GM12865 (cell line): ENCODE results near the gene FAM163A.
"Not testable (repeated sequence)": the region's sequence is repeated elsewhere in the genome, so short reads cannot be mapped to it uniquely, and the experiment has no call there.

ENCODE experiments used
- DNase-seq: peaks from one replicate; pipeline ENCODE4 v3.0.0; 2010; ENCODE audit warnings: low read depth
- H3K4me3 ChIP-seq: 2 replicates; pipeline ENCODE4 v1.5.1; 2011; ENCODE audit warnings: mild to moderate bottlenecking, low read depth, low read length, control low read depth
- TF ChIP-seq, protein P1 (sequence below): IDR thresholded peaks from 2 replicates; pipeline ENCODE4 v1.5.1; 2011; ENCODE audit warnings: low read length, control low read depth, low read depth, inconsistent platforms; ENCODE audit not compliant: insufficient read depth; ENCODE audit errors: missing control alignments

The FAM163A gene

DNA sequence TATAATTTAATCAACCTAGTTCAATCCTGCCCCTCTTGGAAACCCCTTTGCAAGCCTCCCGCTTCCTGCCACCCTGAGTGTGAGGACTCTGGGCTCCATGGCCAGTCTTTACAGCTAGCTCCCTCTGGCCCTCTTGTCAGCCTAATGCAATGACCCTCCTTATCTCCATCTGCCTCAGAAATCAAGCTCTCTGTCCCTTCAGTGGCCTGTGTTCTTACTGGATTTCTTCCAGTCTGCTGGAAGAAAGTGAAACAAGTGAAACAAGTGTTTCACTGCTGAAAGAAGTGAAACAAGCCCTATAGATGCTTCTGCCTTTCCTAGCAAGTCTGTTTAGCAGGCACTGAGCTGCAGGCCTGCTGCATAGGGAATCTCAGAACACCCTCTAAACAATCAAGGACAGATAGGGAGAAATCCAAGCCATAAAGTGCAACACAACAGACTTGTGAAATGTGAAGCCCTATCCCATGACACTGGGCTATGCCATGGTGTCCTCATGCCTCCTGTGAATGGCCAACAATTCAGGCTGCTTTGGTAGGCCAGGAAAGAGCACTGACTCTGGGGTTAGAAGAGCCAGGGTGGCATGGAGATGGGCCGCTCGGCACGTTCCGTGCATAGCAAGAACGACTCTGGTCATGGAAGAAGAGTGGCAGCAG is 55.9 kb downstream of the FAM163A start:
- DNase-seq: no peak
- H3K4me3 ChIP-seq: no peak overlapping the region
- TF ChIP-seq, protein P1, sequence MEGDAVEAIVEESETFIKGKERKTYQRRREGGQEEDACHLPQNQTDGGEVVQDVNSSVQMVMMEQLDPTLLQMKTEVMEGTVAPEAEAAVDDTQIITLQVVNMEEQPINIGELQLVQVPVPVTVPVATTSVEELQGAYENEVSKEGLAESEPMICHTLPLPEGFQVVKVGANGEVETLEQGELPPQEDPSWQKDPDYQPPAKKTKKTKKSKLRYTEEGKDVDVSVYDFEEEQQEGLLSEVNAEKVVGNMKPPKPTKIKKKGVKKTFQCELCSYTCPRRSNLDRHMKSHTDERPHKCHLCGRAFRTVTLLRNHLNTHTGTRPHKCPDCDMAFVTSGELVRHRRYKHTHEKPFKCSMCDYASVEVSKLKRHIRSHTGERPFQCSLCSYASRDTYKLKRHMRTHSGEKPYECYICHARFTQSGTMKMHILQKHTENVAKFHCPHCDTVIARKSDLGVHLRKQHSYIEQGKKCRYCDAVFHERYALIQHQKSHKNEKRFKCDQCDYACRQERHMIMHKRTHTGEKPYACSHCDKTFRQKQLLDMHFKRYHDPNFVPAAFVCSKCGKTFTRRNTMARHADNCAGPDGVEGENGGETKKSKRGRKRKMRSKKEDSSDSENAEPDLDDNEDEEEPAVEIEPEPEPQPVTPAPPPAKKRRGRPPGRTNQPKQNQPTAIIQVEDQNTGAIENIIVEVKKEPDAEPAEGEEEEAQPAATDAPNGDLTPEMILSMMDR: no peak

DNA sequence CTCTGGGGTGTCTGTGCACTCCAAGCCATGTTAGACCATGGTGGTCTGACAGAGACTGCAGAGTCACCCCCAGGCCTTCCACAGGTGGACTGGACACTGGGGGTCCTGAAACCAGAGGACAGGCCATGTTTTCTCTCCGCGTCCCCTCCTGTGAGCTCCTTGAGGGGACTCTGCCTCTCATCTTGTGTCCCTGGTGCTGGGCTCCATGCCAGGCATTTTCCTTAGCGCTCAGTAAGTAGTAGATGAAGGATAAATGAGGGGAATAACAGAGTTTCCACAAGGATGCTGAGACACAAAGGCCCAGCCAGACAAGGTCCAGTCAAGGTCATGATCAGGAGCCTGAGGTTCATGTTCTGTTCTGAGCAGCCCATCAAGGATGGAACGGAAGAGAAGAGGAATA is 57.4 kb downstream of the FAM163A start:
- no peak for DNase-seq
- H3K4me3 ChIP-seq: no peak overlapping the region
- TF ChIP-seq, protein P1: no peak

DNA sequence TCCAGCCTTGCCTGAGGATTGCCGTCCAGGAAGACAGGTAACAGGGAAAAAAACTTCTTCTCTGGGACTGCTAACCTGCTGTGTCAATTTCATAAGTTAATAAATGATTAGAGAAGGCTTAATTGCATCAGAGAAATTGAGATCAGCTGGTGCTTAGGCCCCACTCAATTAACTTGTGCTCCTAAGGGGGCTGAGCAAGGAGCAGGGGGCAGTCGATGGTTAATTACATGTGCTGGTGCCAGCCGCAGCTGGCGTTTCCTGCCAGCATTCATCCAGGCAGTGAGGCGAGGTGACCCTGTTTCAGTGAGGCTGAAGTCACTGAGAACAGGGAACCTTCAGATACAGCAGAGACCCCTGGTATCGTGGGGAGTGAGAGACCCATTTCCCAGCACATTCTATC is 60.0 kb downstream of the FAM163A start:
- H3K4me3 ChIP-seq: no peak overlapping the region
- no peak for DNase-seq
- TF ChIP-seq, protein P1: no peak

DNA sequence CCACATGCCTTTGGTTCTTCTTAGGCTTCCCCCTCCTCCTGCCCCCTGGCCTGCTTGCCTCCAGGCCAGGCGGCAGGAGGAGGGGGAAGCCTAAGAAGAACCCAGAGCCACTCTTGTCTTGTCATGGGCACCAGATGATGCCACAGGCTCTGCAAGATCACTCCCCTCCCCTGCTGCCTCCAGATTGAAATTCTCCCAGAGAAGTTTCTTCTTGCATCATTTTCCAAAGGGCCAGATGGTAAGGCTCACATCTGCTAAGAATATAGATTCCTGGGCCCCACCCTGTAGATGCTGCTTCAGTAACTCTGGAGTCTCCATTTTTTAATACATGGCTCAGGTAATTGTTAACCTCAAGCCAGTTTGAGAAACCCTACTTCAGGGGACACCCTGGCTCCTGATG is 60.8 kb downstream of the FAM163A start:
- H3K4me3 ChIP-seq: no peak overlapping the region
- TF ChIP-seq, protein P1: no peak
- DNase-seq: no peak

DNA sequence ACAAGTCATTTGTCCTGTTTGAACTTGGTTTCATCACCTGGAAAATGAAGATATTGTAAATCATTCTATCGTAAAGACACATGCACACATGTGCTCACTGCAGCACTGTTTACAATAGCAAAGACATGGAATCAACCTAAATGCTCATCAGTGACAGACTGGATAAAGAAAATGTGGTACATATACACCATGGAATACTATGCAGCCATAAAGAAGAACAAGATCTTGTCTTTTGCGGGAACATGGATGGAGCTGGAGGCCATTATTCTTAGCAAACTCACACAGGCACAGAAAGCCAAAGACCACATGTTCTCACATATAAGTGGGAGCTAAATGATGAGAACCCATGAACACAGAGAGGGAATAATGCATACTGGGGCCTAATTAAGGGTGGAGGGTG is 61.3 kb downstream of the FAM163A start:
- H3K4me3 ChIP-seq, DNase-seq: not testable (repeated sequence)

DNA sequence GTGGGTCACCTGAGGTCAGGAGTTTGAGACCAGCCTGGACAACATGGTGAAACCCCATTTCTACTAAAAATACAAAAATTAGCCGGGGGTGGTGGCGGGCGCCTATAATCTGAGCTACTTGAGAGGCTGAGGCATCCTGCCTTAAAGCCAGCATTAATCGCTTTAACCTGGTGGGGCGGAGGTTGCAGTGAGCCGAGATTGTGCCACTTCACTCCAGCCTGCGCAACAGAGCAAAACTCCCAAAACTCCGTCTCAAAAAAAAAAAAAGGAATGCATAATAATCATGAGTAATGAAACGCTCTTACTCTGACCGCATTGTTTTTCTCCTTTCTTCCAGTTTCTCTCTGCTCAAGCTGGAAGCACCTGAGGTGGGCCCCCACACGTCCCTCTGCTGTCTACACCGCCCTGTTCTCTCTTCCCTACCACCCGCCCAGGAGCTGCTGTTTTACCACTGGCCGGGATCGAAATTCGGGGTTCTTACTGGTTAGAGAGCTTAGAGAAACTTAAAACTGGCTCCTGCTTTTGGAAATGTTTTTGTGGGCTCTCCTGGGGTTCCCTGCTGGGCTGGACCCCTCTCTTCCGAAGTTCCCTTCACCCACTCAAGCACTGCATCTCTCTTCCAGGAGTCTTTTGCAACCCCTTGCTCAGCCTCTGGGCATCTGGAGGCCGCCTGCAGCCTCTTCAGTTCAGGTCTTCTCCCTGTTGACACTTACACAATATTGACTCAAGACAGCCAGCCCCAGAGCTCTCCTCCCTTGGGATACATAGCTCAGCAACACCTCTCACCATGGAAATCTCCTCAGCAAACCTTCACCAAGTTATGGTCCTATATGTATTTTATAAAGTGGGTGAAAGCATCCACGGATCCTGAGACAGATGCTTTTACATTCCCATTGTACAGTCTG is 62.5 kb downstream of the FAM163A start:
- TF ChIP-seq, protein P1: no peak
- H3K4me3 ChIP-seq: no peak overlapping the region
- no peak for DNase-seq

DNA sequence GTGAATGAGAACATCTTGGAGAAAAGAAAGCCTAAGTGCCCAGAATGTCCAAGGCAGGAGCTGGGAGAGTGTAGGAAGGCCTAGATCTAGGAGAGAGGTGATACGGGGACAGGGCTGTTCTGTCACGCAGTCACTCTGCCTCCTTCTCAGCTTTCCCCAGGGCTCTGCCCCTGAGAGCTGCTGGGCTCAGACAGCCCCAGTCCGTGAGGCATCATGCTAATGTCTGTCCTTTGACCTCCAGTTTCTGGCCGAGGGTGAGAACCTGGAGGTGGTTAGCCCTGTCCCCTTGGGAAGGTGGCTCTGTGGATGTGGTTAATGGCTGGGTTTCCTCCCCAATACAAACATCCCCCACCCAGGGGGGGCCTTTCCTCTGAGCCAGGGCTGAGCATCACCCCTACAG is 63.2 kb downstream of the FAM163A start:
- no peak for DNase-seq
- TF ChIP-seq, protein P1: no peak
- H3K4me3 ChIP-seq: no peak overlapping the region
